ENCODE results near the gene PLEKHM3. TPM values are rescaled to one million over a fixed set of nuclear protein-coding genes. Genes with fewer than 3 reads are reported as not detected.

The PLEKHM3 gene
- polyA plus RNA-seq, 1 donor (not counting 4 experiments of a cell fraction or from before 2014, with no cell fraction given), result 2.9 TPM

- FAIRE-seq (no peak), DNase-seq (ENCODE audit: low read depth, low spot score) (no peak)
- Histone ChIP-seq H3K9ac (ENCODE audit: control insufficient read depth, extremely low read depth, insufficient read depth, low read length) (no peak overlapping the region), H3K4me1 (ENCODE audit: control insufficient read depth, extremely low read depth, insufficient read depth, low read length) (peaks cover 6% of the 10 kb centered on the region), H4K20me1 (ENCODE audit: control insufficient read depth, extremely low read depth, insufficient read depth, low read length) (no peaks in the 10 kb centered on the region), H3K4me2 (ENCODE audit: control insufficient read depth, extremely low read depth, insufficient read depth, low read depth, low read length) (no peak overlapping the region), H2AFZ (ENCODE audit: control insufficient read depth, low read length) (no peak overlapping the region), H3K79me2 (ENCODE audit: control insufficient read depth, insufficient read depth, low read length) (no peaks in the 10 kb centered on the region), H3K9me3 (ENCODE audit: control insufficient read depth, low read depth, low read length) (no peaks in the 10 kb centered on the region), H3K9me1 (ENCODE audit: control insufficient read depth, extremely low read depth, insufficient read depth, low read length) (no peaks in the 10 kb centered on the region), H3K27me3 (ENCODE audit: control insufficient read depth, extremely low read depth, insufficient read depth, low read length) (no peaks in the 10 kb centered on the region), H3K36me3 (ENCODE audit: control insufficient read depth in 2 of 2, extremely low read depth in 1 of 2, insufficient read depth in 2 of 2, low read length in 2 of 2) (no peaks in the 10 kb centered on the region), H3K27ac (ENCODE audit: control insufficient read depth, insufficient read depth, low read length) (no peak overlapping the region), H3K4me3 (ENCODE audit: control insufficient read depth in 2 of 3, extremely low read depth in 1 of 3, insufficient read depth in 2 of 3, low read depth in 1 of 3, low read length in 3 of 3) (no peak overlapping the region)
- TF ChIP-seq CTCF (optimal IDR thresholded peaks at IDR 0.05 in 1 of 3, IDR thresholded peaks at IDR 0.05 in 1 of 3, conservative IDR thresholded peaks at IDR 0.05 in 1 of 3; ENCODE audit: extremely low read depth in 1 of 3, insufficient read depth in 2 of 3, low read length in 3 of 3), result no peak
- no peak for TF ChIP-seq EZH2 (IDR thresholded peaks at IDR 0.05; ENCODE audit: low read length)
- dilution Hi-C loops (cut with MboI; ENCODE audit: extremely low pct_ligation_motif_present, low sequenced_read_pairs), result loop anchor here (25.0 kb wide), 1 partner anchor 304 kb away; the partner anchor contains the start of gene FZD5
These were observed 40.7 kb upstream of the PLEKHM3 start for GRCh38 chr2:208066016-208066415.

GRCh38 chr2:208065476-208065875, 40.1 kb upstream of the PLEKHM3 start:
- Histone ChIP-seq H3K9me1 (ENCODE audit: control insufficient read depth, extremely low read depth, insufficient read depth, low read length) (no peaks in the 10 kb centered on the region), H3K79me2 (ENCODE audit: control insufficient read depth, insufficient read depth, low read length) (no peaks in the 10 kb centered on the region), H3K27me3 (ENCODE audit: control insufficient read depth, extremely low read depth, insufficient read depth, low read length) (no peaks in the 10 kb centered on the region), H2AFZ (ENCODE audit: control insufficient read depth, low read length) (peak overlapping the region; percentile 29), H3K36me3 (ENCODE audit: control insufficient read depth in 2 of 2, extremely low read depth in 1 of 2, insufficient read depth in 2 of 2, low read length in 2 of 2) (no peaks in the 10 kb centered on the region), H3K9me3 (ENCODE audit: control insufficient read depth, low read depth, low read length) (no peaks in the 10 kb centered on the region), H3K27ac (ENCODE audit: control insufficient read depth, insufficient read depth, low read length) (no peak overlapping the region), H4K20me1 (ENCODE audit: control insufficient read depth, extremely low read depth, insufficient read depth, low read length) (no peaks in the 10 kb centered on the region), H3K9ac (ENCODE audit: control insufficient read depth, extremely low read depth, insufficient read depth, low read length) (no peak overlapping the region), H3K4me3 (ENCODE audit: control insufficient read depth in 2 of 3, extremely low read depth in 1 of 3, insufficient read depth in 2 of 3, low read depth in 1 of 3, low read length in 3 of 3) (no peak overlapping the region), H3K4me1 (ENCODE audit: control insufficient read depth, extremely low read depth, insufficient read depth, low read length) (peaks cover 6% of the 10 kb centered on the region), H3K4me2 (ENCODE audit: control insufficient read depth, extremely low read depth, insufficient read depth, low read depth, low read length) (no peak overlapping the region)
- TF ChIP-seq EZH2 (IDR thresholded peaks at IDR 0.05; ENCODE audit: low read length) (no peak), CTCF (optimal IDR thresholded peaks at IDR 0.05 in 1 of 3, IDR thresholded peaks at IDR 0.05 in 1 of 3, conservative IDR thresholded peaks at IDR 0.05 in 1 of 3; ENCODE audit: extremely low read depth in 1 of 3, insufficient read depth in 2 of 3, low read length in 3 of 3) (no peak)
- dilution Hi-C loops (cut with MboI; ENCODE audit: extremely low pct_ligation_motif_present, low sequenced_read_pairs), result loop anchor here (25.0 kb wide), 1 partner anchor 303 kb away; the partner anchor contains the start of gene FZD5
- no peak for FAIRE-seq
- DNase-seq (ENCODE audit: low read depth, low spot score), result no peak

Measured in keratinocyte (primary cell).